Measurements from ENCODE around the gene TFR2.

TFR2 gene

GRCh38 chr7:100570954-100571828 lies 70.2 kb downstream of the TFR2 start:
- DNase-seq = peak; percentile 41

Data from NCI-H69 (cell line).